Measurements from ENCODE around the gene LILRB5.
"Not testable (repeated sequence)": the region's sequence is repeated elsewhere in the genome, so short reads cannot be mapped to it uniquely, and the experiment has no call there.

- not testable (repeated sequence) for TF ChIP-seq CTCF, POLR2A (IDR thresholded peaks at IDR 0.05)
These were observed 29.2 kb upstream of the LILRB5 start for GRCh38 chr19:54286283-54286682.
